Kidney epithelial cell (primary cell): ENCODE results near the gene PLXND1. TPM values are rescaled to one million over a fixed set of nuclear protein-coding genes. Genes with fewer than 3 reads are reported as not detected.

Experiments used
- DNase-seq: peaks from one replicate; pipeline ENCODE4 v3.0.0-alpha.2; 2010; ENCODE audit warnings: low read depth
- H3K27me3 ChIP-seq: 2 replicates; pipeline ENCODE4 v1.6.0; 2011; ENCODE audit warnings: low read length; ENCODE audit not compliant: control insufficient read depth, insufficient read depth
- H3K36me3 ChIP-seq: 2 replicates; pipeline ENCODE4 v1.5.1; 2011; ENCODE audit warnings: low read length; ENCODE audit not compliant: control insufficient read depth, insufficient read depth
- H3K4me3 ChIP-seq: 2 replicates; pipeline ENCODE4 v1.5.1; 2011; ENCODE audit warnings: low read depth, mild to moderate bottlenecking, control low read depth, low read length
- CTCF ChIP-seq: IDR thresholded peaks from 2 replicates; pipeline ENCODE4 v1.5.1; 2011; ENCODE audit warnings: mild to moderate bottlenecking, moderate library complexity, low read length, control low read depth, inconsistent platforms; ENCODE audit not compliant: insufficient read depth, poor library complexity, severe bottlenecking
- total RNA-seq: library from RNA; depleted of rRNA; stranded (reverse); fragments of >200 nt; gene quantifications from 2 replicates; pipeline ENCODE4 v1.2.3, GENCODE V29; 2015

The PLXND1 gene
- total RNA-seq, 1 donor from 2014 or later, result 103 TPM

- no peaks in the 10 kb centered on the region for H3K27me3 ChIP-seq
- H3K36me3 ChIP-seq, result no peaks in the 10 kb centered on the region
- DNase-seq, result no peak
- TF ChIP-seq CTCF, result no peak
- H3K4me3 ChIP-seq, result no peak overlapping the region
These were observed 62.5 kb downstream of the PLXND1 start for GRCh38 chr3:129543999-129544398.

- no peak within 1 kb of the TSS for H3K4me3 ChIP-seq
- no peak for TF ChIP-seq CTCF
- H3K27me3 ChIP-seq, result no peaks in the 10 kb centered on the region
- no peaks in the 10 kb centered on the region for H3K36me3 ChIP-seq
- no peak for DNase-seq
These were observed 63.2 kb downstream of the PLXND1 start, which contains the start of gene H1-8 for GRCh38 chr3:129543156-129543790. TSS of gene H1-8 (plus strand) at chr3:129543175. CDS start at chr3:129543219, 44 bp downstream.

GRCh38 chr3:129542747-129543146, 63.7 kb downstream of the PLXND1 start:
- Histone ChIP-seq H3K4me3 (no peak overlapping the region), H3K36me3 (no peaks in the 10 kb centered on the region), H3K27me3 (no peaks in the 10 kb centered on the region)
- no peak for TF ChIP-seq CTCF
- DNase-seq, result no peak

GRCh38 chr3:129540776-129541516, 65.5 kb downstream of the PLXND1 start:
- Histone ChIP-seq H3K4me3 (no peak overlapping the region), H3K36me3 (no peaks in the 10 kb centered on the region), H3K27me3 (no peaks in the 10 kb centered on the region)
- TF ChIP-seq CTCF, result no peak
- no peak for DNase-seq

- no peak for TF ChIP-seq CTCF
- H3K4me3 ChIP-seq, result no peak overlapping the region
- H3K36me3 ChIP-seq, result no peaks in the 10 kb centered on the region
- no peaks in the 10 kb centered on the region for H3K27me3 ChIP-seq
- DNase-seq, result no peak
These were observed 67.3 kb downstream of the PLXND1 start for GRCh38 chr3:129539206-129539605.
